Measurements from ENCODE around the gene ASS1.

GRCh38 chr9:130453487-130453886 is 8.7 kb downstream of the ASS1 start:
- TF ChIP-seq EZH2 (IDR thresholded peaks at IDR 0.05; ENCODE audit: borderline replicate concordance, low read depth, low read length, severe bottlenecking) (no peak), CTCF (IDR thresholded peaks at IDR 0.05; ENCODE audit: borderline replicate concordance, extremely low read depth, low read length, poor library complexity, severe bottlenecking) (no peak)
